ENCODE data around the gene MAGEH1. TPM values are rescaled to one million over a fixed set of nuclear protein-coding genes. Genes with fewer than 3 reads are reported as not detected.

Gene MAGEH1
- total RNA-seq, 1 experiment from 2014 or later: 16.4 TPM

DNA sequence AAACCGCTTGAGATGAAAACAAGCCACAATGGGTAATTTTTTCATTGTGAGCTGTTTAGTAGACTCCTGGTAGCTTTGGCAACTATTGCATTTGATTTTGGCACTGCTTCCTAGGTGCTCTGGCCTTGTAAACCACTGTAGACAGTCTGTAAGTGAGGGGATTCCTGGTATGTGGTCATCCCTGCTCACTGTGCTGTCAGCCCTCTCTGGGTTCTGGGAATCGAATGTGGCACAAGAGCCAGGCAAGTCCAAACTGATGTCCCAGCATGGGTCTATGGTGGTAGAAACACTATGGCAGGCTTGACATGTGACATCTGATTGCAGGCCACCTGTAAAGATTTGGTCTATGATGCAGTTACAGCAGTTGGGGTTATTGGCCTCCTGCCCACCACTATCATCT is 35.2 kb downstream of the MAGEH1 start:
- peak overlapping the region; percentile 71 for H3K4me2 ChIP-seq (ENCODE audit: low read depth, low read length, poor library complexity, severe bottlenecking)
- no peak for DNase-seq

DNA sequence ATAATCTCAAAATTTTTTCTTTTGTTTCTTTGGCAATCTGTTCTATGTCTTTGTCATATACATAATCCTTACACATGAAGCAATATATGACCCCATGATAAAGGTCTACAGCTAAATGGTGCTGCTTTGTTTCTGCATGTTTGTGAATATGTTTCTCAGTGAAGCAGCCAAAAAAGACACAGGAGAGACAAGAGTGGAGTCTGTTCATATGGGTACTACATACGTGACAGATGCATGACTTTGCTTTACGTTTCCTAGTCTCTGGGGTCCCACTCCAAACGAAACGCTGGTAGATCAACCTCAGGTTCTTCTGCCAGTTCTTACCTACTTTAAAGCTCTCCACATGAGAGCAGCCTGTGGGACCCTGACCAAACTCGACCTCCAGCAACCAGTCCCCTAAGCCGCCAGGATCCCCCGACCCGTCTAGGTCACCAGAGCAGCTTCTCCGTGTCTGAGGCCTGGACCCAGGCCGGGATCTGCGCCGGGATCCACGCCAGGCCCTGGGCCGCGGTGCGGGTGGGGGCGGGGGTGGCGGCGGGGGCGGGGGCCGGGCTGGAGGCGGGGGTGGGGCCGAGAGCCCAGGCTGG is 36.2 kb downstream of the MAGEH1 start:
- peak overlapping the region; percentile 71 for H3K4me2 ChIP-seq (ENCODE audit: low read depth, low read length, poor library complexity, severe bottlenecking)
- H3K9me3 ChIP-seq (ENCODE audit: low read length): no peaks in the 10 kb centered on the region
- H3K27ac ChIP-seq (ENCODE audit: low read length): no peak overlapping the region
- H3K9ac ChIP-seq (ENCODE audit: low read length): peak overlapping the region; percentile 73
- no peaks in the 10 kb centered on the region for H3K79me2 ChIP-seq (ENCODE audit: low read length)
- H3K4me1 ChIP-seq (ENCODE audit: low read length): peaks cover 12% of the 10 kb centered on the region
- no peak overlapping the region for H2AFZ ChIP-seq (ENCODE audit: low read length)
- no peaks in the 10 kb centered on the region for H4K20me1 ChIP-seq (ENCODE audit: insufficient read depth, low read depth, low read length)
- H3K27me3 ChIP-seq (ENCODE audit: low read length): no peaks in the 10 kb centered on the region
- DNase-seq: no peak
- no peaks in the 10 kb centered on the region for H3K36me3 ChIP-seq (ENCODE audit: insufficient read depth, low read length)
- no peaks in the 10 kb centered on the region for H3K9me2 ChIP-seq (replicated peaks; ENCODE audit: insufficient read depth, low read length)
- H3K4me3 ChIP-seq (ENCODE audit: low read length): peak overlapping the region; percentile 57

More for the DNA sequence above, 35.2 kb downstream of the MAGEH1 start:
- Histone ChIP-seq H3K4me3 (ENCODE audit: low read length) (no peak overlapping the region), H3K27ac (ENCODE audit: low read length) (no peak overlapping the region), H3K79me2 (ENCODE audit: low read length) (no peaks in the 10 kb centered on the region), H3K9me3 (ENCODE audit: low read length) (no peaks in the 10 kb centered on the region), H3K27me3 (ENCODE audit: low read length) (no peaks in the 10 kb centered on the region), H3K9me2 (replicated peaks; ENCODE audit: insufficient read depth, low read length) (no peaks in the 10 kb centered on the region), H4K20me1 (ENCODE audit: insufficient read depth, low read depth, low read length) (no peaks in the 10 kb centered on the region), H2AFZ (ENCODE audit: low read length) (no peak overlapping the region), H3K36me3 (ENCODE audit: insufficient read depth, low read length) (no peaks in the 10 kb centered on the region), H3K9ac (ENCODE audit: low read length) (no peak overlapping the region), H3K4me1 (ENCODE audit: low read length) (peaks cover 13% of the 10 kb centered on the region)

DNA sequence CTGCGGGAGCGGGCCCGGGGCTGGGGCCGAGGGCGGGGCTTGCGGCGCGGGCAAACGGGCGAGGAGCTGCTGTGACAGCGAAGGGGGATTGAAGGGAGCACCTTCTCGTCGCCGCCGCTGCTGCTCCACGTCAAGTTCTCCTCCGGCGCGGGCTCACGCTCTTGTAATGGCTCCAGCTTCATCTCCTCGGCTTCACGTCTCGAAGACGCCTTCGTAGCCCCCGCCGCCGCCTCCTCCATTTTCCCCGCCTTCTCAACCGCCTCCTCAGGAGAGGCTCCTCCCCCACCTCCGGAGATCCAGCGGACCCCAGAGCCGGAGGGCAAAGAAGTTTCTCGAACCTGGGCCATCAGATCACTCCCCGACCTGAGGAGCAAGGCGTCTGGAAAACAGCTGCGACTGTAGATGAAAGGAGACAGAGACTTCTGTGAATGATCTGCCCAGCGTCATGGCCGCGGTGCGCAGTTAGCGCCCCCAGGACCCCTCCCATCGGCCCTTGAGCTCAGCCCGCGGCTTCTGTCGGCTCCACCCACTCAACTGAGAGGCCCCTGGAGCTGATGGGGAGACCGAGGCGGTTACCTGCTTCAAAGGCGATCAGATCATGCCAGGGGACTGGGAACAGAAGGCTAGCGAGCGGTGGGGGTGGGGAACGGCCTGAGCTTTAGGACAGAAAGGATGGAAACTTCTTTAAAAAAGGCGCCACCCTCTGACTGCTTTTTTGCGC is 36.8 kb downstream of the MAGEH1 start:
- peak overlapping the region; percentile 67 for H3K4me3 ChIP-seq (ENCODE audit: low read length)
- peak overlapping the region; percentile 73 for H3K9ac ChIP-seq (ENCODE audit: low read length)
- peaks cover 9% of the 10 kb centered on the region for H3K4me1 ChIP-seq (ENCODE audit: low read length)
- H3K4me2 ChIP-seq (ENCODE audit: low read depth, low read length, poor library complexity, severe bottlenecking): peak overlapping the region; percentile 71
- H3K9me2 ChIP-seq (replicated peaks; ENCODE audit: insufficient read depth, low read length): no peaks in the 10 kb centered on the region
- no peaks in the 10 kb centered on the region for H4K20me1 ChIP-seq (ENCODE audit: insufficient read depth, low read depth, low read length)
- H3K9me3 ChIP-seq (ENCODE audit: low read length): no peaks in the 10 kb centered on the region
- DNase-seq: peak; percentile 74
- H2AFZ ChIP-seq (ENCODE audit: low read length): peak overlapping the region; percentile 72
- no peaks in the 10 kb centered on the region for H3K27me3 ChIP-seq (ENCODE audit: low read length)
- peak overlapping the region; percentile 28; the same call in 1 of the 2 replicates for H3K27ac ChIP-seq (ENCODE audit: low read length)
- H3K36me3 ChIP-seq (ENCODE audit: insufficient read depth, low read length): no peaks in the 10 kb centered on the region
- H3K79me2 ChIP-seq (ENCODE audit: low read length): no peaks in the 10 kb centered on the region

DNA sequence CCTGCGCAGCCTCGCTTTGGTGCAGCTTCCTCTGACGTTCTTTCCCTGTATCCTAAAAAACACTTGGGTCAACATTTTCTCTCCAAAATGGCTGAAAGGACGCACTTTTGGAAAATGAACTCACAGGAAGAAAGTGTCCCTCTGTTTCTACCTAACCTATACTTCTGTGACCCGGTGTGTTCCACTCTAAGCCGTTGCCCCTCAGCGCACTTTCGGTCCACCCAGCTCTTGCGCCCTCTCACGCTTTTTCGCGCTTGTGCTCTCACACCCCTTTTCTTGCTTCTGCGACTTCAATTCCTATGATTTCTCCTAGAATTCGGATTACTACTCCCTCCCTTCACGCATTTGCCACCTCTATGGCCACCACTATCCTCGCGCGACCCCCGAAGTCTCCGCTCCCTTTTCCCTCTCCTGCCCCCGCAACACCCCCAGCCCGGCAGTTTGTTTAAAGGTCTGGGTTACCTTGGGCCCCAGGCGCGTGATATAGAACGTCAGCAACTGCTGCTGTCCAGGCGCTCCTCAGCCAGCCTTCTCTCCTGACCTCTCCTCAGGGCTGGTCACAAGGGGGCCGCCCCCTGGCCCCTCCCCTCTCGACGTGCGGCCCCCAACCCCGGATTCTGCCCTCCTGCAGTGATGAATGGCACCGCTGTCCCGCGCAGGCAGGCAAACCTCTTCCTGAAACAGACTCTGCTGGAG is 37.5 kb downstream of the MAGEH1 start, which contains the start of gene USP51:
Gene USP51 (minus strand): TSS at position 535 of the 696 bp plus-strand sequence. CDS start 909 bp downstream, outside the sequence.
- no peaks in the 10 kb centered on the region for H3K27me3 ChIP-seq (ENCODE audit: low read length)
- H4K20me1 ChIP-seq (ENCODE audit: insufficient read depth, low read depth, low read length): no peaks in the 10 kb centered on the region
- H3K4me2 ChIP-seq (ENCODE audit: low read depth, low read length, poor library complexity, severe bottlenecking): peak within 1 kb of the TSS; percentile 71
- peak within 1 kb of the TSS; percentile 73 for H3K9ac ChIP-seq (ENCODE audit: low read length)
- H3K27ac ChIP-seq (ENCODE audit: low read length): peak within 1 kb of the TSS; percentile 28; the same call in 1 of the 2 replicates
- H3K79me2 ChIP-seq (ENCODE audit: low read length): no peaks in the 10 kb centered on the region
- H2AFZ ChIP-seq (ENCODE audit: low read length): peak within 1 kb of the TSS; percentile 72
- peak within 1 kb of the TSS; percentile 67 for H3K4me3 ChIP-seq (ENCODE audit: low read length)
- no peaks in the 10 kb centered on the region for H3K9me2 ChIP-seq (replicated peaks; ENCODE audit: insufficient read depth, low read length)
- no peak for DNase-seq
- no peaks in the 10 kb centered on the region for H3K36me3 ChIP-seq (ENCODE audit: insufficient read depth, low read length)
- H3K9me3 ChIP-seq (ENCODE audit: low read length): no peaks in the 10 kb centered on the region
- H3K4me1 ChIP-seq (ENCODE audit: low read length): peaks cover 9% of the 10 kb centered on the region

DNA sequence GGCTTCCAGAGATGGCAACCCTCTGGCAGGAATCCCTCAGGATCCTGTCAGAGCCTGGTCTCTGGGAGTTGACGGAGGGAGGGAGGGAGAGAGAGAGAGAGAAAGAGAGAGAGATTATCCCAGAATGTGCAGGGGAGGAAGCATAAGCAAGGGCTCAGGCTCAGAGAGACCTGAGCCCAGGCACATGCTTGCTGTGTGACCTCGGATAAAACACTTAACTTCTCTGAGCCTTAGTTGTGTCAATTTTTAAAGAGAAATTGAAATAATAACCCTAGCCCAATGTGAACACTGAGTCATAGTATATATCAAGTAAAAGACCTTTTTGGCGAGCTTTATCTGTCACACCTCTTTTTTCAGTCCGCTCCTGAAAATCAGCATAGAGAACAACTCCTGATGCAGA is 38.2 kb downstream of the MAGEH1 start:
- peaks cover 9% of the 10 kb centered on the region for H3K4me1 ChIP-seq (ENCODE audit: low read length)
- no peaks in the 10 kb centered on the region for H3K9me2 ChIP-seq (replicated peaks; ENCODE audit: insufficient read depth, low read length)
- H4K20me1 ChIP-seq (ENCODE audit: insufficient read depth, low read depth, low read length): no peaks in the 10 kb centered on the region
- H3K4me3 ChIP-seq (ENCODE audit: low read length): peak overlapping the region; percentile 67
- H3K79me2 ChIP-seq (ENCODE audit: low read length): no peaks in the 10 kb centered on the region
- peak overlapping the region; percentile 73 for H3K9ac ChIP-seq (ENCODE audit: low read length)
- no peak overlapping the region for H2AFZ ChIP-seq (ENCODE audit: low read length)
- H3K4me2 ChIP-seq (ENCODE audit: low read depth, low read length, poor library complexity, severe bottlenecking): peak overlapping the region; percentile 71
- DNase-seq: no peak
- no peaks in the 10 kb centered on the region for H3K27me3 ChIP-seq (ENCODE audit: low read length)
- no peaks in the 10 kb centered on the region for H3K9me3 ChIP-seq (ENCODE audit: low read length)
- H3K36me3 ChIP-seq (ENCODE audit: insufficient read depth, low read length): no peaks in the 10 kb centered on the region
- no peak overlapping the region for H3K27ac ChIP-seq (ENCODE audit: low read length)

DNA sequence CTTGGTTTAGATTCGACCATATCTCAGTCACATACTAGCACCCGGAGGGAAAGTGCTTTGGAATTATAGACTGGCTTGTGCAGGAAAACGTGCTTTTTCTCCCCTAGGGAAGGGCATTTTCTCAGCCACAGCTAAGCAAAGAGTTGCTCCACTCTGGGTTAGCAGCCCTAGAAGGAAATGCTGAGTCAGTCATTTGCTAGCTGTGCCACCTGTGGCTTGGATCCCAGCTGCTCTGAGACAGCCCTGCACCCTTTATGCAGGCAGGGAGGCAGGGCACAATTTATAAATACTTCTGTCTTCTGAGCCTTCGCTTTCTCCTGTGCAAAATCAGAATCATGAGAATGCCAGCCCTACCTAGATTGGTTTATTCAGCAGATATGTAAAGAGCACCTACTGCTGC is 39.0 kb downstream of the MAGEH1 start:
- H3K27ac ChIP-seq (ENCODE audit: low read length): no peak overlapping the region
- no peaks in the 10 kb centered on the region for H3K36me3 ChIP-seq (ENCODE audit: insufficient read depth, low read length)
- H3K27me3 ChIP-seq (ENCODE audit: low read length): no peaks in the 10 kb centered on the region
- H3K4me1 ChIP-seq (ENCODE audit: low read length): peaks cover 9% of the 10 kb centered on the region
- H3K4me2 ChIP-seq (ENCODE audit: low read depth, low read length, poor library complexity, severe bottlenecking): no peak overlapping the region
- no peaks in the 10 kb centered on the region for H3K9me3 ChIP-seq (ENCODE audit: low read length)
- H2AFZ ChIP-seq (ENCODE audit: low read length): no peak overlapping the region
- DNase-seq: no peak
- H3K79me2 ChIP-seq (ENCODE audit: low read length): no peaks in the 10 kb centered on the region
- no peaks in the 10 kb centered on the region for H4K20me1 ChIP-seq (ENCODE audit: insufficient read depth, low read depth, low read length)
- no peak overlapping the region for H3K9ac ChIP-seq (ENCODE audit: low read length)
- H3K4me3 ChIP-seq (ENCODE audit: low read length): no peak overlapping the region
- H3K9me2 ChIP-seq (replicated peaks; ENCODE audit: insufficient read depth, low read length): no peaks in the 10 kb centered on the region

Small RNAs within 50 kb of the gene (small RNA-seq; reads per million reads assigned to genes)
- not detected for gene MIR4536-2

Other genes with a start within 250 kb of the MAGEH1 start
- not detected in 2 replicates for gene PAGE5, start 231.8 kb upstream of the MAGEH1 start, total RNA-seq (2014; rRNA removed; shearing (Covaris generic); ENCODE audit: low replicate concordance)
- gene PAGE3, start 187.2 kb upstream of the MAGEH1 start, total RNA-seq (2014; rRNA removed; shearing (Covaris generic); ENCODE audit: low replicate concordance): not detected in 2 replicates
- gene USP51, start 37.7 kb downstream of the MAGEH1 start, total RNA-seq (2014; rRNA removed; shearing (Covaris generic); ENCODE audit: low replicate concordance): 1.4 and 2.2 TPM in 2 replicates
- not detected in 2 replicates for gene FOXR2, start 171.3 kb downstream of the MAGEH1 start, total RNA-seq (2014; rRNA removed; shearing (Covaris generic); ENCODE audit: low replicate concordance)